Fibroblast of skin of abdomen (primary cell): ENCODE measurements around the gene SKIDA1.
A peak's percentile ranks its signal among the peaks of the same experiment; 100 is the strongest.

Experiments used
- DNase-seq: peaks from one replicate; pipeline ENCODE4 v3.0.0-alpha.2; 2013

The SKIDA1 gene

DNA sequence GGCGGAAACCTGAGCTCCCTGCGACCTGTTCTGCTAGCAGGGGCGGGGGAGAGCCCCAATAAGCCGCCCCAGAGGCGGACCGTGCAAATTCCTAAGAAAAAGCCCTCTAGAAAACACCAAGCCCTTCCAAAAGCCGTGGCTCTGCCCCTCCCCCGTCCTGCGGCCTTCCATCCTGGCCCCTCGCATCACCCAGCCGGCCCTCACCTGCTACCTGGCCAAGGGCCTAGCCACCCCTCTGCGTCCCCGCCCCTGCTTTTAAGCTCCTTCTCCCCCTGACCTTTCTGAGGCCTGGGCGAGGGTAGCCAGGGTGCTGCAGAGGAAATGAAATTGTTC is 24.9 kb downstream of the SKIDA1 start:
- DNase-seq = no peak

GRCh38 chr10:21499701-21500577 is 25.5 kb downstream of the SKIDA1 start:
- no peak for DNase-seq

- DNase-seq = no peak
Observed at GRCh38 chr10:21498986-21499385, 26.5 kb downstream of the SKIDA1 start.

- no peak for DNase-seq
Observed at GRCh38 chr10:21498377-21498776, 27.1 kb downstream of the SKIDA1 start.

DNA sequence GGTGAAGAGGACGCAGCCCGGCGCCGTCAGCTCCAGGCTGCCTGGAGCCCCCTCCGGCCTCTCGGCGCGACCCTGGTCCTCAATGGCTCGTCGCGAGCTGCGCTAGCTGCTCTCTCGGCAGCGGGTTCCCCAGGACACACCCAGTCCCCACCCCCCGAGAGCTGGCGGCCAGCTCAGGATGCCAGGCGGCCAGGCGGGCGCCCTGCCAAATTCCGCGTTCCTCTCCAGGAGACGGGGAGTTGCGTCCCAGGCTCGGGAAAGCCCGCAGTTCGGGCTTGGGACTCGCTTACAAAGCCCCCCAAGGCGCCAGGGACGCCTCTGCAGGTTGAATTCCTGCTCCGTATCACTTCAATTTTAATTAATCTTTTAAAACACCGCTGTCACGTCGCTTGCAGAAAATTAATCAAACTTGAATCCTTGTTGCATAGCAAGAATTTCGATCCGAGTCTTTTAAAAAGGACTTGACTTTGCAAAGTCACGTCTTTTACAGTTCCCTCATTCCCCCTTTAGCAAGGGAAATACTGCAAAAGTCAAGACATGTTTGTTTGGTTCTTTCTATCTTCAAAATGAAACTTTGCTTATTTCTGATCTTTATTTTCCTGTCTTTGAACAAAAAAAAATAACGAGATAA is 28.2 kb downstream of the SKIDA1 start:
- DNase-seq = peak; percentile 86

GRCh38 chr10:21496343-21497176 is 28.9 kb downstream of the SKIDA1 start:
- DNase-seq = no peak

- DNase-seq = peak; percentile 88
Observed at GRCh38 chr10:21495752-21496342, 29.6 kb downstream of the SKIDA1 start.

DNA sequence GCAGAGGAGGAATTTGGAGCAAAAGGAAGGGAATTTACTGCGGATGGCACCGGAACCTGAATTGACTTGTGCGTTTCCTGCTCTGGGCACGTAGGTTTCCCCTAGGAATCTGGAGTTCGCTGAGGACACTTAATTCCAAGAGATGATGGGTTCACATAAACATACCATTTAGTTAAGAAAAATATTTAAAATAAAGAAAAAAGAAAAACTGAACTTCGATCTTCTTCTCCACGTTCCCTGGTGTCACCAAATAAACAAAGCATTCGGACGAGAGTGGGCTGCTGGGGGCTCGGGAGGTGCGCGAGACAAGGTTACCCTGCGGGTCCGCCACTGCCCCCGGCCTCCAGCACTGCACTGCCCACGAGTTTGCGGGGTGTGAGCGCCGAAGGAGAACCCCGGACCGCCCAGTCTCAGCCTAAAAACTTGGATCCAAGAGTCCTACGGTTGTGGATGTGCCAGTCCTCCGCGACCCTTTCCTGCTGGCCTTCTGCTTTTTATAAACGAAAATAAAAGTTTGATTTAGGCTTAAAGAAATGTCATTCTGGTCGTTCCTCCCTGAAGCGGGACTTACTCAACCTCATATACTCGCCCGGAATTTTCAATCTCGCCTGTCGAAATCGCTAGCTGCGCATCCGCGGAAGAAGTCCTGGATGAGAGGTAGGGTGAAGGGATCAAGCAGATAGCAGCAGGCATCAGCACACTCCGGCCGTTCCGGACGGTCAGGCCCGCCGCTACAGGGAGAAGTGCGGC is 30.3 kb downstream of the SKIDA1 start:
- DNase-seq = no peak

GRCh38 chr10:21494191-21495001 is 31.1 kb downstream of the SKIDA1 start:
- no peak for DNase-seq

- DNase-seq = no peak
Observed at GRCh38 chr10:21493784-21494183, 31.7 kb downstream of the SKIDA1 start.

DNA sequence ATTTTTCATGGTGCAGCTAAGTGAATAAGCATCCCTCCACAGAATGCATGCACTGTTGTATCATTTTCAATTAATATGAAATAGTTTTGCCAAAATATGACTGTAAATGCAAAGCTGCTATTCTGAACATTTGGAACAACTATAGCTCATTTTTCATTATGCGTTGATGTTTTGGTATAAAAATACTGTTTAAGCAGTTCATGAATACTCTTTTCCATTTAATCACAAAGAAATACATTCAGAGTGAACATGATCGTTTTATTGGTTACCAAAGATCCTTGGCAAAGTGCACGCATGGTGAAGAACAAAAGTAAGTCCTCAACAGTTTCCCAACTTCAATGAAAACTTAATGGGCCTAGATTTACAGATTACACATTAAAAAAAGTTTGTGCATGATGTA is 33.1 kb downstream of the SKIDA1 start:
- DNase-seq = no peak

GRCh38 chr10:21490711-21491105 is 34.8 kb downstream of the SKIDA1 start:
- DNase-seq = no peak

DNA sequence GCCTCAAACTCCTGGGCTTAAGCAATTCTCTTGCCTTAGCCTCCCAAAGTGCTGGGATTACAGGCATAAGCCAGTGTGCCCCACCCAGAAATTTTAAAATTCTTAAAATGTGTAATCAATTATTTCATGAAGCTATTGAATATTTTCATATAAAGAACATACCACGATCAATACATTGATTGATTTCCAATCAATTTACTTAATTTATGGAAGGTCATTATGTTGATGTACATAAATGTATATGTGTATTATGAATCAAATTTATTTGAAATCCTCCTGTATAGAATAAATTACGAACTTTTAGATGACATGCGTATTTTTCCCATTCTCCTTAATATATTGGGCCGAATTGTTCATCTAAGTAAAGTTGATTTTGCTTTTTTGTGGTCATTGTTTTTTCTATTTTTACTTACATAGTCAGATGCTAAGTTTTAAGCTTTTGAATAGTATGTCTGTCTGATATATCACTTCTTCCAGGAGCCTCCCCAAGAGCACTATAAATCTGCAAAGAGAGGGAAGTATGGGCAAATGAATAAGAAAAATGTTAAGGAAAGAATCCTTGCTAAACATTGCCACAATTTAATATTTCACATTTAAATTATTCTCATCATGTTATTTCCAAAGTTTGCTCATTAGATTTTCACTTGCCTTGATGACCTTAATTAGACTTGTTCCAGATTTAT is 35.3 kb downstream of the SKIDA1 start:
- no peak for DNase-seq

DNA sequence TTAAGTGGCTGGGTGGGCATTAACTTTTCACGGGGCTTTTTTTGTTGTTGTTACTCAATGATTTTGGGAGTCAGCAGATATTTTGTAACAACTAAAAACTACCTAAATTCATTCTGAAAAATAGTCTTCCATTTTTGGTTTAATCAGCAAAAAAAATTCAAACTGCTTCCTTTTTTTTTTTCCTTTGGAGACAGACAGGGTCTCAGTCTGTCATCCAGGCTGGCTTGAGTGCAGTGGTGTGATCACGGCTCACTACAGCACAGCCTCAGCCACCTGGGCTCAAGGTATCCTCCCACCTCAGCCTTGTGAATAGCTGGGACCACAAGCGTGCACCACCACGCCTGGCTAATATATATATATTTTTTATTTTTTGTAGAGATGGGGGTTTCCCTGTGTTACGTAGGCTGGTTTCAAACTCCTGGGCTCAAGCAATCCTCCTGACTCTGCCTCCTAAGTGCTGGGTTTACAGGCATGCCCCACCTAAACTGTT is 36.5 kb downstream of the SKIDA1 start:
- DNase-seq = no peak

DNA sequence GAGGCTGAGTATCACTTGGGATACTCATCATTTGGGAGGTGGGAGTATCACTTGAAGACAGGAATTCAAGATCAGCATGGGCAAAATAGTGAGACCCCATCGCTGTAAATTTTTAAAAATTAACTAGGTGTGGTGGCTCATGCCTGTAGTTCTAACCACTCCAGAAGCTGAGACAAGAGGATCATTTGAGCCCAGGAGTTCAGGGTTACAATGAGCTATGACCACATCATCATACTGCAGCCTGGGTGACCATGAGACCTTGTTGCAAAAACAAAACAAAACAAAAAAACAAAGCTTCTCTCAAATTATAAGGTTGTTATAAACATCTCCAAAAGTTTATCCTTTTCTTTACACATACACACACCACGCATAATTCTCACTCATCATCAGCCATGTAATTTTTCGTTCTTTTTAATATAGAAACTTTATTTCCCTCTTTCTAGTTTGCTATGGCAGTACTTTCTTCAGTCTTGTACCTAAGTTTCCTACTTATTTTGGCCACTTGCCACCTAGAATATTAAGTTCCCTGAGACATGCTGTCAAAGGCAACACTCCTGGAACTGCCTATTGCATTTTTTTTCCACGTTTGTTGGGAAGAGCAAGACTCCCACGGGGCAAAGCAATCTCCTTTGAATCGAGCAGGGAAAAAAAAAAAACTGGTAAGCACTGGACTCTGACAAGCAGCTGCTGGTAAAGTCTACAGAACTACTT is 37.1 kb downstream of the SKIDA1 start:
- DNase-seq = no peak

- no peak for DNase-seq
Observed at GRCh38 chr10:21487416-21488180, 37.9 kb downstream of the SKIDA1 start.

GRCh38 chr10:21482821-21483220 is 42.7 kb downstream of the SKIDA1 start:
- no peak for DNase-seq

- no peak for DNase-seq
Observed at GRCh38 chr10:21481407-21481806, 44.1 kb downstream of the SKIDA1 start.
